Lung (tissue), 12 donors: ENCODE results near the gene SLC6A8. TPM values are rescaled to one million over a fixed set of nuclear protein-coding genes. Genes with fewer than 3 reads are reported as not detected.
"Not testable (repeated sequence)": the region's sequence is repeated elsewhere in the genome, so short reads cannot be mapped to it uniquely, and the experiment has no call there.

Source experiments
- ATAC-seq: fragments of 200-7000 bp; cut with Tn5 transposase; one replicate; pipeline ENCODE4 v1.9.1; 2020; ENCODE audit warnings: moderate number of reproducible peaks; ENCODE audit not compliant: insufficient read depth, low FRiP score
- DNase-seq, 3 donors: peaks; one replicate each; pipeline ENCODE4 v3.0.0-alpha.2; 2013 to 2017
- H3K27ac ChIP-seq, 2 donors: one replicate each; pipeline ENCODE4 v1.5.1; 2013; ENCODE audit warnings: mild to moderate bottlenecking in 2 of 2, moderate library complexity in 2 of 2, control low read depth in 1 of 2, inconsistent platforms in 1 of 2, low read depth in 1 of 2, low read length in 1 of 2
- H3K27me3 ChIP-seq, 3 donors: one replicate each; pipeline ENCODE4 v1.5.1; 2013; ENCODE audit warnings: low read length in 2 of 3; ENCODE audit not compliant: control insufficient read depth in 3 of 3, insufficient read depth in 3 of 3
- H3K36me3 ChIP-seq, 4 donors: one replicate each; pipeline ENCODE4 v1.5.1; 2013; ENCODE audit warnings: low read length in 4 of 4, mild to moderate bottlenecking in 1 of 4, moderate library complexity in 1 of 4; ENCODE audit not compliant: control insufficient read depth in 4 of 4, insufficient read depth in 4 of 4
- H3K4me1 ChIP-seq, 5 donors: one replicate each; pipeline ENCODE4 v1.5.1; 2013; ENCODE audit warnings: low read length in 5 of 5, mild to moderate bottlenecking in 2 of 5, moderate library complexity in 1 of 5; ENCODE audit not compliant: control insufficient read depth in 5 of 5, insufficient read depth in 5 of 5
- H3K4me3 ChIP-seq: one replicate; pipeline ENCODE4 v1.5.1; 2013; ENCODE audit warnings: mild to moderate bottlenecking, control low read depth, moderate library complexity
- H3K9ac ChIP-seq, 2 donors: one replicate each; pipeline ENCODE4 v1.5.1; 2013; ENCODE audit warnings: low read length in 2 of 2, control low read depth in 1 of 2; ENCODE audit not compliant: insufficient read depth in 1 of 2
- H3K9me3 ChIP-seq, 4 donors: one replicate each; pipeline ENCODE4 v1.5.1; 2013; ENCODE audit warnings: low read length in 3 of 4, mild to moderate bottlenecking in 1 of 4, moderate library complexity in 1 of 4; ENCODE audit not compliant: control insufficient read depth in 4 of 4, insufficient read depth in 3 of 4
- WGBS, 2 donors: extraction: QIAGEN DNeasy Blood & Tissue Kit; methylation state at CpG; one replicate each; pipeline ENCODE4 v1.1.7; 2013; 5-methylcytosine and 5-hydroxymethylcytosine counted together
- polyA plus RNA-seq, 2 donors: library from polyadenylated mRNA; stranded (reverse); fragments of 200-250 nt; gene quantifications; one replicate each; pipeline ENCODE4 v1.2.1, GENCODE V29; 2013
- total RNA-seq, 2 donors: library from RNA; depleted of rRNA in 1 of 2; stranded (reverse); fragments of >200 nt in 1 of 2; gene quantifications; one replicate each; pipeline ENCODE4 v1.2.1, GENCODE V29; 2014 to 2021
- TF ChIP-seq, protein P1 (sequence below): IDR thresholded peaks from 2 replicates; pipeline ENCODE4 v1.5.1; 2012; ENCODE audit warnings: mild to moderate bottlenecking; ENCODE audit errors: control extremely low read depth, extremely low read depth
- donor health status: control.
- donor health status: control.
- donor health status: Bipolar disorder and iron deficiency.
- donor health status: healthy.
- donor health status: DM: yes; HTN: yes; CAD: no.

The SLC6A8 gene
- total and polyA plus RNA-seq, 4 donors, result 5.3 to 21.5 (median 9.9) TPM

- no peak within 1 kb of the TSS for H3K27ac ChIP-seq
- H3K27me3 ChIP-seq, result peaks cover 10 to 18% (median 16%) of the 10 kb centered on the region in 3 donors
- no peaks in the 10 kb centered on the region for H3K4me1 ChIP-seq
- H3K9me3 ChIP-seq, result peaks cover 0 to 11% (median 0%) of the 10 kb centered on the region in 4 donors
- no peaks in the 10 kb centered on the region for H3K36me3 ChIP-seq
- DNase-seq (no peak), ATAC-seq (no peak)
- TF ChIP-seq, protein P1, sequence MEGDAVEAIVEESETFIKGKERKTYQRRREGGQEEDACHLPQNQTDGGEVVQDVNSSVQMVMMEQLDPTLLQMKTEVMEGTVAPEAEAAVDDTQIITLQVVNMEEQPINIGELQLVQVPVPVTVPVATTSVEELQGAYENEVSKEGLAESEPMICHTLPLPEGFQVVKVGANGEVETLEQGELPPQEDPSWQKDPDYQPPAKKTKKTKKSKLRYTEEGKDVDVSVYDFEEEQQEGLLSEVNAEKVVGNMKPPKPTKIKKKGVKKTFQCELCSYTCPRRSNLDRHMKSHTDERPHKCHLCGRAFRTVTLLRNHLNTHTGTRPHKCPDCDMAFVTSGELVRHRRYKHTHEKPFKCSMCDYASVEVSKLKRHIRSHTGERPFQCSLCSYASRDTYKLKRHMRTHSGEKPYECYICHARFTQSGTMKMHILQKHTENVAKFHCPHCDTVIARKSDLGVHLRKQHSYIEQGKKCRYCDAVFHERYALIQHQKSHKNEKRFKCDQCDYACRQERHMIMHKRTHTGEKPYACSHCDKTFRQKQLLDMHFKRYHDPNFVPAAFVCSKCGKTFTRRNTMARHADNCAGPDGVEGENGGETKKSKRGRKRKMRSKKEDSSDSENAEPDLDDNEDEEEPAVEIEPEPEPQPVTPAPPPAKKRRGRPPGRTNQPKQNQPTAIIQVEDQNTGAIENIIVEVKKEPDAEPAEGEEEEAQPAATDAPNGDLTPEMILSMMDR, result no peak
- H3K4me3 ChIP-seq, result no peak within 1 kb of the TSS
- no peak within 1 kb of the TSS for H3K9ac ChIP-seq
- 0 to 35% methylated on average over 1 to 98 of the region's 98 CpGs for WGBS, 2 donors
Observed at GRCh38 chrX:153673428-153674218, 14.1 kb upstream of the SLC6A8 start, which contains the start of gene PNCK. Gene PNCK (minus strand): TSS chrX:153673813. CDS start chrX:153673076, 737 bp downstream.

DNA sequence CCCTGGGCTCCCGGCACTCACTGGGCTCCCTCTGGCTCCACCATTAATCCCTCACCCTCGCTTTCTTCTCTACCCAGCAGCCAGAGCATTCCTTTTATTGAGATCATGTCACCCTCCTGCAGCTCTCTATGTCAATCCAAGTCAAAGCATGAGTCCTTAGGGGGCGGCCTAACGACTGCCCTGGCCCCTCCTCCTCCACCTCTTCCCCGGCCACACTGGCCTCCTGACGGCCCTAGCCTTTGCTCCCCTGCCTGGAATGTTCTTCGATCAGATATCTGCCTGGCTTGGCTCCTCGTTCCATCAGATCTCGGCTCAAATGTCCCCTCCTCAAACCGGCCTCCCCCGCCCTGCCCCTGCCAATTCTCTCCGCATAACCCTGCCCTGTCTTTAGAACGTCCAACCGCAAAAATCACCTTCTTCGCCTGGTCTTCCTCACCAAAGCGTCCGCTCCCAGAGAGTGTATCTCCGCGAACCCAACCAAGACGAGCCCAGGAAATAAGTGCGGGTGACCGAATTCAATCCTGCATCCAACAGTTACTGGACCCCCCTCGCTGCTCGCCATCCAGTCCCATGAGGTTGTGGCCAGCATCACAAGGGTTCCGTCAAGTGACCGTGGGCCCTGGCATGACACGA, 13.4 kb upstream of the SLC6A8 start:
- H3K27me3 ChIP-seq, result peaks cover 10 to 18% (median 12%) of the 10 kb centered on the region in 3 donors
- H3K36me3 ChIP-seq, result no peaks in the 10 kb centered on the region
- DNase-seq, result no peak
- no peaks in the 10 kb centered on the region for H3K4me1 ChIP-seq
- no peak for ATAC-seq
- WGBS, 2 donors, result 75 to 80% methylated on average over 23 to 27 of the region's 27 CpGs
- H3K27ac ChIP-seq, result no peak overlapping the region
- peaks cover 0 to 11% (median 0%) of the 10 kb centered on the region in 4 donors for H3K9me3 ChIP-seq
- no peak overlapping the region for H3K9ac ChIP-seq
- no peak overlapping the region for H3K4me3 ChIP-seq
- TF ChIP-seq, protein P1, result no peak

- Histone ChIP-seq H3K9me3 (peaks cover 0 to 6% (median 1%) of the 10 kb centered on the region in 4 donors), H3K4me1 (no peaks in the 10 kb centered on the region), H3K36me3 (no peaks in the 10 kb centered on the region), H3K4me3 (no peak overlapping the region), H3K9ac (no peak overlapping the region), H3K27ac (no peak overlapping the region), H3K27me3 (peaks cover 0 to 4% (median 2%) of the 10 kb centered on the region in 3 donors)
- WGBS, 2 donors, result 70 to 75% methylated on average over 12 of the region's 12 CpGs
- no peak for DNase-seq
- no peak for ATAC-seq
- TF ChIP-seq, protein P1, result no peak
Observed at GRCh38 chrX:153681175-153681574, 6.6 kb upstream of the SLC6A8 start.

- not testable (repeated sequence) for H3K4me3 ChIP-seq, H3K9ac ChIP-seq, ATAC-seq, H3K27ac ChIP-seq, H3K4me1 ChIP-seq, H3K36me3 ChIP-seq, DNase-seq, H3K9me3 ChIP-seq, H3K27me3 ChIP-seq
- WGBS, 2 donors, result 93 to 97% methylated on average over 8 of the region's 8 CpGs
Observed at GRCh38 chrX:153683486-153683885, 4.2 kb upstream of the SLC6A8 start.
